PFSK-1 (cell line): ENCODE measurements around the gene PLEKHN1.

ENCODE experiments used
- POLR2AphosphoS5 ChIP-seq: IDR thresholded peaks from 2 replicates; pipeline ENCODE4 v1.6.1; 2012; ENCODE audit warnings: low read depth, mild to moderate bottlenecking, control low read depth, low read length, moderate library complexity
- SIN3A ChIP-seq: IDR thresholded peaks from 2 replicates; pipeline ENCODE4 v1.6.1; 2012; ENCODE audit warnings: mild to moderate bottlenecking, low read length, moderate library complexity, borderline replicate concordance; ENCODE audit not compliant: insufficient read depth

GRCh38 chr1:973459-974292, 7.4 kb downstream of the PLEKHN1 start:
- no peak for TF ChIP-seq SIN3A
- no peak for TF ChIP-seq POLR2AphosphoS5
